GM12865 (cell line): ENCODE measurements around the gene KDM2B.
"Not testable (repeated sequence)": the region's sequence is repeated elsewhere in the genome, so short reads cannot be mapped to it uniquely, and the experiment has no call there.

Experiments
- DNase-seq: peaks from one replicate; pipeline ENCODE4 v3.0.0; 2010; ENCODE audit warnings: low read depth
- H3K4me3 ChIP-seq: 2 replicates; pipeline ENCODE4 v1.5.1; 2011; ENCODE audit warnings: mild to moderate bottlenecking, low read depth, low read length, control low read depth
- CTCF ChIP-seq: IDR thresholded peaks from 2 replicates; pipeline ENCODE4 v1.5.1; 2011; ENCODE audit warnings: low read length, control low read depth, low read depth, inconsistent platforms; ENCODE audit not compliant: insufficient read depth; ENCODE audit errors: missing control alignments

The KDM2B gene

GRCh38 chr12:121390856-121391255 lies 190.0 kb downstream of the KDM2B start:
- DNase-seq = no peak
- no peak overlapping the region for H3K4me3 ChIP-seq
- no peak for TF ChIP-seq CTCF

- no peak for DNase-seq
- no peak for TF ChIP-seq CTCF
- H3K4me3 ChIP-seq = no peak overlapping the region
Measured at GRCh38 chr12:121388421-121388981, 192.3 kb downstream of the KDM2B start.

- not testable (repeated sequence) for DNase-seq, H3K4me3 ChIP-seq
Measured at GRCh38 chr12:121384891-121385290, 195.9 kb downstream of the KDM2B start.

- no peak for TF ChIP-seq CTCF
- no peak overlapping the region for H3K4me3 ChIP-seq
- no peak for DNase-seq
Measured at GRCh38 chr12:121383601-121384021, 197.2 kb downstream of the KDM2B start.

- H3K4me3 ChIP-seq = no peak overlapping the region
- no peak for TF ChIP-seq CTCF
- DNase-seq = no peak
Measured at GRCh38 chr12:121379945-121380344, 200.9 kb downstream of the KDM2B start.
